GM21390 (cell line): ENCODE results near the gene KICS2.
A peak's percentile ranks its signal among the peaks of the same experiment; 100 is the strongest.

ENCODE experiments used
- ATAC-seq: cut with Tn5 transposase; IDR thresholded peaks from one replicate; pipeline ENCODE4 v1.9.1; 2021; ENCODE audit not compliant: unreplicated experiment

KICS2 gene

GRCh38 chr12:64222009-64222765, at the start of gene KICS2:
Gene KICS2, minus strand, starts transcription at chr12:64222296. Its CDS starts 59 bp downstream, at chr12:64222237.
- peak; percentile 93 for ATAC-seq

GRCh38 chr12:64270411-64270810, 48.3 kb upstream of the KICS2 start:
- no peak for ATAC-seq

- no peak for ATAC-seq
Measured at GRCh38 chr12:64269161-64269560, 47.1 kb upstream of the KICS2 start.

GRCh38 chr12:64268409-64268808, 46.3 kb upstream of the KICS2 start:
- ATAC-seq: no peak

- ATAC-seq: no peak
Measured at GRCh38 chr12:64265839-64266238, 43.7 kb upstream of the KICS2 start.

- ATAC-seq: no peak
Measured at GRCh38 chr12:64261813-64262212, 39.7 kb upstream of the KICS2 start.

- ATAC-seq: no peak
Measured at GRCh38 chr12:64258576-64258975, 36.5 kb upstream of the KICS2 start.

- no peak for ATAC-seq
Measured at GRCh38 chr12:64256166-64256800, 34.2 kb upstream of the KICS2 start.

- no peak for ATAC-seq
Measured at GRCh38 chr12:64255249-64255648, 33.2 kb upstream of the KICS2 start.

- ATAC-seq: no peak
Measured at GRCh38 chr12:64253356-64253755, 31.3 kb upstream of the KICS2 start.

- ATAC-seq: no peak
Measured at GRCh38 chr12:64252681-64253080, 30.6 kb upstream of the KICS2 start.

- no peak for ATAC-seq
Measured at GRCh38 chr12:64243809-64244208, 21.7 kb upstream of the KICS2 start.

- no peak for ATAC-seq
Measured at GRCh38 chr12:64240781-64241180, 18.7 kb upstream of the KICS2 start.

GRCh38 chr12:64237382-64237781, 15.3 kb upstream of the KICS2 start:
- no peak for ATAC-seq

- no peak for ATAC-seq
Measured at GRCh38 chr12:64236549-64236948, 14.5 kb upstream of the KICS2 start.

GRCh38 chr12:64232196-64232595, 10.1 kb upstream of the KICS2 start:
- no peak for ATAC-seq

- no peak for ATAC-seq
Measured at GRCh38 chr12:64229796-64230195, 7.7 kb upstream of the KICS2 start.

GRCh38 chr12:64229240-64229639, 7.1 kb upstream of the KICS2 start:
- no peak for ATAC-seq

GRCh38 chr12:64225626-64226025, 3.5 kb upstream of the KICS2 start:
- no peak for ATAC-seq

- ATAC-seq: peak; percentile 34
Measured at GRCh38 chr12:64221651-64222008, 466 bp downstream of the KICS2 start.

- no peak for ATAC-seq
Measured at GRCh38 chr12:64220046-64220445, 2.0 kb downstream of the KICS2 start.

- no peak for ATAC-seq
Measured at GRCh38 chr12:64219145-64219544, 3.0 kb downstream of the KICS2 start.

GRCh38 chr12:64218597-64218996, 3.5 kb downstream of the KICS2 start:
- no peak for ATAC-seq
